Measurements from ENCODE around the gene CROT.
A peak's percentile ranks its signal among the peaks of the same experiment; 100 is the strongest.

The CROT gene

DNA sequence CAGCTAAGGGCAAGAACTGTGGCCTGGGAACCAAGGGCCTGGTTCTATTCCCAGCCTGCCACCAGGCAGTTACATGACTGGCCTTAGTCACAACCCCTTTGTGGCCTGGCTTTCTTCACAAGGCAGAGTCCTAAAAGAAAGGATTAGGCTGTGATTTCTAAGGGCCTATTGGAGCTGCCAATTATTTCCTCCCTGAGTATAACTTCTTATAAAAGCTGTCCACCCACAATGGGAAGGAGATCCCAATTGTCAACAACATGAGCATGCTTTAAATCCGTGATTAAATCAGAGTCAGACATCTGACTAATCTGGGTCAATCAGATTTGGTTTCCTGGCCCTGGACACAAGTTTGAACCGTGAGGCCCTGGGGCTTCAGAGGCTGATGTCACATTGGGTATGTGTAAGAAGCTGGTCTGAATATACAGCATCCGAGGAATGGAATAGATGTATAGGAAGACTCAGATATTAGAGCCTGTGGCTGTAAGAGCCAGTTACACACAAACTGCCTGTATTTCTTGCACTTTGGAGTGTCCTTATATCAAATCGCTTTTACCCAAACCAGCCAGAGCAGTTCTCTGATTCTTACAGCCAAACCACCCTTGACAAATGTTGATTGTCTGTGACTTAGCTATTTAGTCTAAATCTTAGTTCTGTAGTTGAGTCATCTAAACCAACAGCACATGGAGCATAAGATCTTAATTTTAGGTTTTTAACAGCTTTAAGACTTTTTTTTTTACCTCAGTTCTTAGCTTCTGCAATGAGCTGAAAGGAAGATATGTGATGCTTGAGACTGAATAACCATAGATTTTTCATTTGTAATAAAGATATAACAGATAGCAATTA is 68.7 kb downstream of the CROT start:
- DNase-seq (ENCODE audit: low read depth): no peak

DNA sequence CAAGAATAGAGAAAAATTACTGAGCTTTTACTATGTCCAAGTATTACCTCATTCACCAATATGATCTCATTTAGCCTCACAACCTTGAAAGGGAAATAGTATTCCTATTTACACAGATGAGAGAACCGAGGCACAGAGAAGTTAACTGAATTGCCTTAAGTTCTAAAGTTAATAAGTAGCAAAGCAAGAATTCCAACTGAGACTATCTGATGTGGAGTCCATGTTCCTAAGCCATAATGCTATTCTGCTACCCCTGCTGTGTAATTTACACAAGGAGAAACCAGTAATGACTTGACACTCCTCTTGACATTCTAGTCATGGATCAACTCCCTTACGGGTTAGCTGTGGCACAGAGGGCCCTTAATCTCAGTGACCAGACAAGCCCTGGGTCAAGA is 69.3 kb downstream of the CROT start:
- DNase-seq (ENCODE audit: low read depth): no peak

GRCh38 chr7:87416682-87417587 is 71.5 kb downstream of the CROT start:
- DNase-seq (ENCODE audit: low read depth): peak; percentile 53

- no peak for DNase-seq (ENCODE audit: low read depth)
Measured at GRCh38 chr7:87420173-87420572, 74.7 kb downstream of the CROT start.

GRCh38 chr7:87424075-87424474 is 78.6 kb downstream of the CROT start:
- DNase-seq (ENCODE audit: low read depth): no peak

GRCh38 chr7:87426160-87426559 is 80.7 kb downstream of the CROT start:
- no peak for DNase-seq (ENCODE audit: low read depth)

GRCh38 chr7:87427288-87427687 is 81.8 kb downstream of the CROT start:
- no peak for DNase-seq (ENCODE audit: low read depth)

DNA sequence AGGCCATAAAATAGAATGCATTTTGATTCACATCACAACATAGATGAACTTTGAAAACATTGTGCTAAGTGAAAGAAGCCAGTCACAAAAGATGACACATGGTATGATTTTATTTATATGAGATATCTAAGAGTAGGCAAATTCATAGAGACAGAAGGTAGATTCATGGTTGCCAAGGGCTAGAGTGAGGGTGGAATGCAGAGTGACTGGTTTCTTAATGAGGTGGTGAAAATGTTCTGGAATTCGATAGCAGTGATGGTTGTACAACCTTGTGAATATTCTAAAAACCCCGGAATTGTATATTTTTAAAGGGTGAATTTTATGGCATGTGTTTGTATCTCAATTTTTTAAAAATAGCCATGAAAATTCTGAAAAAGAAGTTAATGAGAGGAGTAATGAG is 87.1 kb downstream of the CROT start:
- DNase-seq (ENCODE audit: low read depth): no peak

DNA sequence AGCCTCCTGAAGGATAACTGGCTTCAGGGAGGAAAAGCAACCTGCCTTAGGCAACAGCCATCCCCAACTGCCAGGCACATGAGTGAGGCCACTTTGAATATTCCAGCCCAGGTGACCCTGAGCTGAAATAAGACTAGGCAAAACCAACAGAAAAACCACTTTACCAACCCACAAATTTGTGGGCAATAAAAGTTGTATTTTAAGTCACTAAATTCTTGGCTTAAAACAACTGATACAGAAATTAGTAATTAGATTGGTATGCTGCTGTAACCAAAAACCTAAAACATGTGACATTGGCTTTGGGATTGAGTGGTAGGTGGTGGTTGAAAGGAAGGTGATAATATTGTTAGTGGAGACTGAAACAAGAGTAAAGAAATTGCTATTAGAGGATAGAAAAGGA is 90.1 kb downstream of the CROT start:
- DNase-seq (ENCODE audit: low read depth): no peak

DNA sequence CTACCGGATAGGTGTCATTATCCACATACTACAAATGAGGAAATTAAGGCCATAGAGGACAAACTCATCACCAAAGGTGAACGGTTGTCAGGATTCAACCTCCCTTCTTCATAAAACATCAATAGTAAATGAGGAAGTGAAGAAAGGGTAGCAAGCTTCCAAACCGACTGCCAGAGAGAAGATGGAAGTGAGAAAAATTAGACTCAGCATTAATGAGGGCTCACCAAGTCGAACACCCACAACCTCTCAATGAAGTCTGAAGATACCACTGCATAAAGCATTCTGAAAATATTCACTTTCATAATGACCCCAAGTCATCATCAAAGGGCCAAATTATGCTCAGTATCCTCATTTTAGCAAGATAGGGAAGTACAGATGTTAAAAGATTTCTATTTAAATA is 100.4 kb downstream of the CROT start:
- no peak for DNase-seq (ENCODE audit: low read depth)

- DNase-seq (ENCODE audit: low read depth): no peak
Measured at GRCh38 chr7:87447116-87447635, 101.7 kb downstream of the CROT start.

- DNase-seq (ENCODE audit: low read depth): no peak
Measured at GRCh38 chr7:87448388-87448787, 102.9 kb downstream of the CROT start.

All from activated T-cell treated with anti-CD3 and anti-CD28 coated beads for 24 hours (primary cell).